Heart left ventricle (tissue), 13 donors: Measurements from ENCODE around the gene MGAT4A.

Source experiments
- CTCF ChIP-seq, 12 donors: fragments of 200-600 bp; sonication (generic) in 4 of 12; IDR thresholded peaks; one replicate each; pipeline versions ENCODE4 v1.5.0 to v1.8.0; 2018 to 2022; ENCODE audit warnings: antibody characterized with exemption in 12 of 12, mild to moderate bottlenecking in 5 of 12
- POLR2A ChIP-seq, 2 donors: fragments of 450-650 bp; IDR thresholded peaks; one replicate each; pipeline ENCODE4 v1.6.1; 2017; ENCODE audit warnings: antibody characterized with exemption in 2 of 2, mild to moderate bottlenecking in 2 of 2, moderate library complexity in 2 of 2
- donor health status: ischemic (EF 13 %, LVEDD 7.1; RV severe dilation, severe dysfunction).
- donor health status: DM: no; HTN: yes; CAD: no.
- donor health status: DM: no; HTN: no; CAD: no.
- donor health status: ischemic (EF 25% LVEDD 6.9; RV normal size, moderate dysfunction).
- donor health status: ischemic (EF 25% LVEDD 5.7; RV mildly dilated, moderate dysfunction).
- donor health status: ischemic (EF 35%, LVEDD 5.7; RV mildly dilated, moderate dysfunction).
- donor health status: nonischemic (EF 11% LVEDD 7.7; RV severe dilation, severe dysfunction).
- donor health status: DM: yes; HTN: yes; CAD: no.
- donor health status: PGD.
- donor health status: ischemic (EF 29% LVEDD 5.4; RV normal size, mild dysfunction).
- donor health status: nonischemic (EF 23%, LVEDD 6.1; RV moderate dilation, normal function).

DNA sequence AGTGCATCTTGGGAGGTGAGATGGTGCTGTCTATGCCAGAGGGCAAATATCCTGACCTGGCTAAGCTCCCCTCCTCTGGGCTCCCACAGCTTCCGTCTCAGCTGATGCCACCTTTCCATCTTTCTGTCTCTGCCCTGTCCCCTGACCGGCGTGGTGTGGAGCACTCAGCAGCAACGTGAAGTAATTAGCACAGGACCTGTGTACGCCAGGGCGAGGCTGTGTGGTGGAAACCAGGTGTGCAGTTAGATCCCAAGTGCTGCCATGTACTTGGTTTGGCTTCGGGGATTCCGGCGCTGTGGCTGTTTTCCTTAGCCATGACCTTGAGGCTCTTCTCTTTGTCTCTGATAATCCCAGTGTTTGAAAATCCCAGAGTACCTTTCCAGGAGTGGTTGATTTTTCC, 159.1 kb downstream of the MGAT4A start:
- TF ChIP-seq CTCF (IDR thresholded peaks at IDR 0.05) (no peak), POLR2A (IDR thresholded peaks at IDR 0.05) (no peak)
